Neural progenitor cell (in vitro differentiated cells): ENCODE measurements around the gene TPD52L2. TPM values are rescaled to one million over a fixed set of nuclear protein-coding genes. Genes with fewer than 3 reads are reported as not detected.
A peak's percentile ranks its signal among the peaks of the same experiment; 100 is the strongest.

ENCODE experiments used
- DNase-seq: peaks from one replicate; pipeline ENCODE4 v3.0.0-alpha.2; 2016; ENCODE audit warnings: low spot score
- H2AFZ ChIP-seq: fragments of 200-600 bp; sonication (generic); replicated peaks from 2 replicates; pipeline ENCODE4 v1.6.1; 2016; ENCODE audit warnings: antibody characterized with exemption
- H3F3A ChIP-seq: fragments of 200-600 bp; sonication (generic); 2 replicates; pipeline ENCODE4 v1.6.1; 2016; ENCODE audit warnings: antibody characterized with exemption, low read depth
- H3K27ac ChIP-seq: fragments of 200-600 bp; sonication (generic); 2 replicates; pipeline ENCODE4 v1.5.1; 2016; ENCODE audit warnings: mild to moderate bottlenecking
- H3K27me3 ChIP-seq: fragments of 200-600 bp; sonication (generic); 2 replicates; pipeline ENCODE4 v1.6.1; 2016; ENCODE audit warnings: mild to moderate bottlenecking, moderate library complexity
- H3K36me3 ChIP-seq: fragments of 200-600 bp; sonication (generic); 2 replicates; pipeline ENCODE4 v1.5.1; 2016
- H3K4me1 ChIP-seq: fragments of 200-600 bp; sonication (generic); 2 replicates; pipeline ENCODE4 v1.6.1; 2016; ENCODE audit warnings: mixed run types
- H3K4me2 ChIP-seq: fragments of 200-600 bp; sonication (generic); 2 replicates; pipeline ENCODE4 v1.6.1; 2016
- H3K4me3 ChIP-seq: fragments of 200-600 bp; sonication (generic); 2 replicates; pipeline ENCODE4 v1.5.1; 2016
- H3K79me2 ChIP-seq: fragments of 200-600 bp; sonication (generic); 2 replicates; pipeline ENCODE4 v1.6.1; 2016; ENCODE audit warnings: low read depth
- H3K9ac ChIP-seq: fragments of 200-600 bp; sonication (generic); 2 replicates; pipeline ENCODE4 v1.6.1; 2016
- H3K9me3 ChIP-seq: fragments of 200-600 bp; sonication (generic); 2 replicates; pipeline ENCODE4 v1.5.1; 2016; ENCODE audit warnings: low read depth
- H4K20me1 ChIP-seq: fragments of 200-600 bp; sonication (generic); 2 replicates; pipeline ENCODE4 v1.6.1; 2016; ENCODE audit warnings: low read depth
- H3K27ac Mint-ChIP-seq: 3 replicates; pipeline ENCODE4 v1.8.0; 2021; ENCODE audit warnings: mixed read lengths
- H3K27me3 Mint-ChIP-seq: 2 replicates; pipeline ENCODE4 v1.8.0; 2022; ENCODE audit warnings: low read depth, mild to moderate bottlenecking, inconsistent platforms, moderate library complexity, mixed read lengths; ENCODE audit not compliant: insufficient read depth
- H3K36me3 Mint-ChIP-seq: 3 replicates; pipeline ENCODE4 v1.8.0; 2021; ENCODE audit warnings: mixed read lengths
- H3K4me1 Mint-ChIP-seq: 3 replicates; pipeline ENCODE4 v1.8.0; 2021; ENCODE audit warnings: mixed read lengths
- H3K4me3 Mint-ChIP-seq: 3 replicates; pipeline ENCODE4 v1.8.0; 2021; ENCODE audit warnings: mild to moderate bottlenecking, moderate library complexity, mixed read lengths
- H3K9me3 Mint-ChIP-seq: 3 replicates; pipeline ENCODE4 v1.8.0; 2020; ENCODE audit warnings: mixed read lengths
- EZH2 ChIP-seq: fragments of 200-600 bp; sonication (generic); IDR thresholded peaks from 2 replicates; pipeline ENCODE4 v1.6.1; 2017; ENCODE audit warnings: antibody characterized with exemption, mild to moderate bottlenecking, moderate library complexity
- EZH2phosphoT487 ChIP-seq: fragments of 200-600 bp; sonication (generic); IDR thresholded peaks from 2 replicates; pipeline ENCODE4 v1.6.1; 2017; ENCODE audit warnings: antibody characterized with exemption
- total RNA-seq: library from RNA; depleted of rRNA; stranded (reverse); fragments of >200 nt; gene quantifications from 2 replicates; pipeline ENCODE4 v1.2.3, GENCODE V29; 2015; ENCODE audit warnings: low replicate concordance
- TF ChIP-seq, protein P1 (sequence below): fragments of 200-600 bp; sonication (generic); IDR thresholded peaks from 2 replicates; pipeline ENCODE4 v1.5.1; 2017; ENCODE audit warnings: antibody characterized with exemption, mild to moderate bottlenecking

TPD52L2 gene
- total RNA-seq, 1 donor from 2014 or later = 66.6 TPM

GRCh38 chr20:63843778-63844177 lies 21.3 kb upstream of the TPD52L2 start:
- Mint-ChIP-seq H3K27ac (no peak overlapping the region), H3K36me3 (no peaks in the 10 kb centered on the region), H3K9me3 (no peaks in the 10 kb centered on the region), H3K4me1 (peaks cover 10% of the 10 kb centered on the region), H3K4me3 (peak overlapping the region; percentile 20), H3K27me3 (peaks cover 5% of the 10 kb centered on the region)
- no peak overlapping the region for H3K4me2 ChIP-seq
- TF ChIP-seq, protein P1, sequence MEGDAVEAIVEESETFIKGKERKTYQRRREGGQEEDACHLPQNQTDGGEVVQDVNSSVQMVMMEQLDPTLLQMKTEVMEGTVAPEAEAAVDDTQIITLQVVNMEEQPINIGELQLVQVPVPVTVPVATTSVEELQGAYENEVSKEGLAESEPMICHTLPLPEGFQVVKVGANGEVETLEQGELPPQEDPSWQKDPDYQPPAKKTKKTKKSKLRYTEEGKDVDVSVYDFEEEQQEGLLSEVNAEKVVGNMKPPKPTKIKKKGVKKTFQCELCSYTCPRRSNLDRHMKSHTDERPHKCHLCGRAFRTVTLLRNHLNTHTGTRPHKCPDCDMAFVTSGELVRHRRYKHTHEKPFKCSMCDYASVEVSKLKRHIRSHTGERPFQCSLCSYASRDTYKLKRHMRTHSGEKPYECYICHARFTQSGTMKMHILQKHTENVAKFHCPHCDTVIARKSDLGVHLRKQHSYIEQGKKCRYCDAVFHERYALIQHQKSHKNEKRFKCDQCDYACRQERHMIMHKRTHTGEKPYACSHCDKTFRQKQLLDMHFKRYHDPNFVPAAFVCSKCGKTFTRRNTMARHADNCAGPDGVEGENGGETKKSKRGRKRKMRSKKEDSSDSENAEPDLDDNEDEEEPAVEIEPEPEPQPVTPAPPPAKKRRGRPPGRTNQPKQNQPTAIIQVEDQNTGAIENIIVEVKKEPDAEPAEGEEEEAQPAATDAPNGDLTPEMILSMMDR = no peak
- TF ChIP-seq EZH2phosphoT487 (no peak), EZH2 (no peak)
- no peaks in the 10 kb centered on the region for H3K9me3 ChIP-seq
- no peaks in the 10 kb centered on the region for H3K79me2 ChIP-seq
- peaks cover 23% of the 10 kb centered on the region for H3K4me1 ChIP-seq
- H3K4me3 ChIP-seq = no peak overlapping the region
- DNase-seq = no peak
- peaks cover 29% of the 10 kb centered on the region for H3F3A ChIP-seq
- H3K27me3 ChIP-seq = no peaks in the 10 kb centered on the region
- no peak overlapping the region for H3K27ac ChIP-seq
- H3K9ac ChIP-seq = no peak overlapping the region
- H2AFZ ChIP-seq = no peak overlapping the region
- H4K20me1 ChIP-seq = no peaks in the 10 kb centered on the region
- H3K36me3 ChIP-seq = no peaks in the 10 kb centered on the region

GRCh38 chr20:63844511-63844991 lies 20.5 kb upstream of the TPD52L2 start:
- Histone ChIP-seq H3K79me2 (no peaks in the 10 kb centered on the region), H3K4me1 (peaks cover 23% of the 10 kb centered on the region), H3K4me2 (no peak overlapping the region), H3K4me3 (no peak overlapping the region), H3K36me3 (no peaks in the 10 kb centered on the region), H3F3A (peaks cover 29% of the 10 kb centered on the region), H4K20me1 (no peaks in the 10 kb centered on the region), H3K27ac (no peak overlapping the region), H3K9me3 (no peaks in the 10 kb centered on the region), H2AFZ (no peak overlapping the region), H3K9ac (no peak overlapping the region), H3K27me3 (no peaks in the 10 kb centered on the region)
- no peak for TF ChIP-seq EZH2phosphoT487
- TF ChIP-seq EZH2 = no peak
- TF ChIP-seq, protein P1 = no peak
- Mint-ChIP-seq H3K4me3 (peak overlapping the region; percentile 41), H3K4me1 (peaks cover 10% of the 10 kb centered on the region), H3K36me3 (no peaks in the 10 kb centered on the region), H3K9me3 (no peaks in the 10 kb centered on the region), H3K27me3 (peaks cover 5% of the 10 kb centered on the region), H3K27ac (no peak overlapping the region)
- DNase-seq = no peak

- no peaks in the 10 kb centered on the region for H3K36me3 Mint-ChIP-seq
- DNase-seq = peak; percentile 66
- Histone ChIP-seq H4K20me1 (no peaks in the 10 kb centered on the region), H3K9me3 (no peaks in the 10 kb centered on the region), H3K4me2 (peak overlapping the region; percentile 80), H2AFZ (no peak overlapping the region), H3K27ac (no peak overlapping the region), H3K79me2 (no peaks in the 10 kb centered on the region), H3K4me3 (peak overlapping the region; percentile 39), H3K27me3 (no peaks in the 10 kb centered on the region), H3F3A (peaks cover 32% of the 10 kb centered on the region), H3K9ac (no peak overlapping the region), H3K36me3 (no peaks in the 10 kb centered on the region), H3K4me1 (peaks cover 23% of the 10 kb centered on the region)
- no peak for TF ChIP-seq EZH2phosphoT487
- TF ChIP-seq, protein P1 = no peak
- no peak for TF ChIP-seq EZH2
- peak overlapping the region; percentile 80 for H3K4me3 Mint-ChIP-seq
- H3K9me3 Mint-ChIP-seq = peaks cover 6% of the 10 kb centered on the region
- H3K4me1 Mint-ChIP-seq = peaks cover 7% of the 10 kb centered on the region
- peaks cover 2% of the 10 kb centered on the region for H3K27me3 Mint-ChIP-seq
- peak overlapping the region; percentile 87 for H3K27ac Mint-ChIP-seq
Observed at GRCh38 chr20:63846128-63846771, 18.8 kb upstream of the TPD52L2 start.
